HepG2 (cell line): ENCODE data around the gene SRCAP. TPM values are rescaled to one million over a fixed set of nuclear protein-coding genes. Genes with fewer than 3 reads are reported as not detected.

Source experiments
- CHCHD3 ChIP-seq: sonication (generic); formaldehyde crosslinking; IDR thresholded peaks from 2 replicates; pipeline ENCODE4 v1.8.0; 2022; ENCODE audit warnings: mild to moderate bottlenecking, missing genetic modification reagents, moderate library complexity
- GABPA ChIP-seq, 2 experiments: IDR thresholded peaks; 2 replicates each; pipeline ENCODE4 v1.6.1; 2011 to 2016; ENCODE audit warnings: low read depth in 2 of 2, low read length in 1 of 2, missing biosample characterization in 1 of 2, missing genetic modification characterization in 1 of 2
- HNRNPLL ChIP-seq: fragments of 200-400 bp; formaldehyde crosslinking; IDR thresholded peaks from 2 replicates; pipeline ENCODE4 v1.6.1; 2017; ENCODE audit warnings: mild to moderate bottlenecking, low read depth, low read length; ENCODE audit not compliant: poor library complexity, severe bottlenecking
- KAT8 ChIP-seq: IDR thresholded peaks from 2 replicates; pipeline ENCODE4 v1.6.1; 2016; ENCODE audit warnings: missing genetic modification reagents, missing compliant biosample characterization
- MAF1 ChIP-seq: sonication (generic); formaldehyde crosslinking; IDR thresholded peaks from 2 replicates; pipeline ENCODE4 v1.5.0; 2020; ENCODE audit warnings: missing genetic modification reagents, borderline replicate concordance
- MXI1 ChIP-seq: IDR thresholded peaks from 3 replicates; pipeline ENCODE4 v1.6.1; 2012; ENCODE audit warnings: low read depth, low read length, inconsistent platforms, borderline replicate concordance
- REXO4 ChIP-seq: sonication (generic); formaldehyde crosslinking; IDR thresholded peaks from 2 replicates; pipeline ENCODE4 v1.8.0; 2022; ENCODE audit warnings: missing genetic modification reagents, mild to moderate bottlenecking, borderline replicate concordance
- ZFP90 ChIP-seq: sonication (generic); formaldehyde crosslinking; IDR thresholded peaks from 2 replicates; pipeline ENCODE4 v1.8.0; 2022; ENCODE audit warnings: missing genetic modification reagents, mild to moderate bottlenecking, inconsistent platforms, borderline replicate concordance
- ZKSCAN8 ChIP-seq: IDR thresholded peaks from 2 replicates; pipeline ENCODE4 v1.6.1; 2016; ENCODE audit warnings: borderline replicate concordance, missing genetic modification reagents, missing compliant biosample characterization
- ZNF343 ChIP-seq: sonication (generic); formaldehyde crosslinking; IDR thresholded peaks from 2 replicates; pipeline ENCODE4 v1.4.0; 2020; ENCODE audit warnings: mild to moderate bottlenecking, missing genetic modification reagents
- ZNF431 ChIP-seq: sonication (generic); formaldehyde crosslinking; IDR thresholded peaks from 2 replicates; pipeline ENCODE4 v1.9.0; 2022; ENCODE audit warnings: missing genetic modification reagents, low read depth, mild to moderate bottlenecking, borderline replicate concordance
- ZNF589 ChIP-seq: sonication (generic); formaldehyde crosslinking; conservative IDR thresholded peaks from 2 replicates; pipeline ENCODE4 v1.8.0; 2022; ENCODE audit warnings: mild to moderate bottlenecking, moderate library complexity, missing genetic modification reagents
- ZNF746 ChIP-seq: sonication (generic); formaldehyde crosslinking; IDR thresholded peaks from 2 replicates; pipeline ENCODE4 v1.8.0; 2022; ENCODE audit warnings: mild to moderate bottlenecking, missing genetic modification reagents
- polyA plus RNA-seq, 8 experiments: library from polyadenylated mRNA; depleted of rRNA in 3 of 8; stranded (reverse) in 7 of 8; unstranded in 1 of 8; fragments of >200 nt; fragmentation: Illumina TruSeq in 4 of 8; extraction: Trizol in 4 of 8; gene quantifications; 2 replicates each; pipeline versions ENCODE4 v1.2.1 to v1.2.3, GENCODE V29; 2011 to 2016; ENCODE audit warnings: low read depth in 4 of 8, missing spikeins in 1 of 8, mixed read lengths in 1 of 8; ENCODE audit not compliant: insufficient read depth in 1 of 8
- total RNA-seq, 5 experiments: library from RNA; depleted of rRNA; stranded (reverse); fragments of >200 nt; fragmentation: Illumina TruSeq; extraction: Trizol; gene quantifications; 2 replicates each; pipeline ENCODE4 v1.2.3, GENCODE V29; 2016; ENCODE audit warnings: low read depth in 1 of 5
- TF ChIP-seq, protein P1 (sequence below): sonication (generic); formaldehyde crosslinking; conservative IDR thresholded peaks from 2 replicates; pipeline ENCODE4 v1.8.1; 2023; ENCODE audit warnings: missing genetic modification reagents
- TF ChIP-seq, protein P2 (sequence below): IDR thresholded peaks from 2 replicates; pipeline ENCODE4 v1.6.1; 2016
- TF ChIP-seq, protein P3 (sequence below): IDR thresholded peaks from 2 replicates; pipeline ENCODE4 v1.6.1; 2016; ENCODE audit warnings: low read depth
- TF ChIP-seq, protein P4 (sequence below): sonication (generic); formaldehyde crosslinking; conservative IDR thresholded peaks from 2 replicates; pipeline ENCODE4 v1.8.0; 2022; ENCODE audit warnings: mild to moderate bottlenecking, moderate library complexity, missing genetic modification reagents
- TF ChIP-seq, protein P5 (sequence below): sonication (generic); formaldehyde crosslinking; IDR thresholded peaks from 2 replicates; pipeline ENCODE4 v1.5.0; 2020; ENCODE audit warnings: missing genetic modification reagents
- TF ChIP-seq, protein P6 (sequence below): sonication (generic); formaldehyde crosslinking; IDR thresholded peaks from 2 replicates; pipeline ENCODE4 v1.4.0; 2020; ENCODE audit warnings: mild to moderate bottlenecking, missing genetic modification reagents

Gene SRCAP
- total and polyA plus RNA-seq, 2 of the 13 experiments (the other 11 are each of a cell fraction or from before 2014, with no cell fraction given) = 4.9 to 9.0 TPM

DNA sequence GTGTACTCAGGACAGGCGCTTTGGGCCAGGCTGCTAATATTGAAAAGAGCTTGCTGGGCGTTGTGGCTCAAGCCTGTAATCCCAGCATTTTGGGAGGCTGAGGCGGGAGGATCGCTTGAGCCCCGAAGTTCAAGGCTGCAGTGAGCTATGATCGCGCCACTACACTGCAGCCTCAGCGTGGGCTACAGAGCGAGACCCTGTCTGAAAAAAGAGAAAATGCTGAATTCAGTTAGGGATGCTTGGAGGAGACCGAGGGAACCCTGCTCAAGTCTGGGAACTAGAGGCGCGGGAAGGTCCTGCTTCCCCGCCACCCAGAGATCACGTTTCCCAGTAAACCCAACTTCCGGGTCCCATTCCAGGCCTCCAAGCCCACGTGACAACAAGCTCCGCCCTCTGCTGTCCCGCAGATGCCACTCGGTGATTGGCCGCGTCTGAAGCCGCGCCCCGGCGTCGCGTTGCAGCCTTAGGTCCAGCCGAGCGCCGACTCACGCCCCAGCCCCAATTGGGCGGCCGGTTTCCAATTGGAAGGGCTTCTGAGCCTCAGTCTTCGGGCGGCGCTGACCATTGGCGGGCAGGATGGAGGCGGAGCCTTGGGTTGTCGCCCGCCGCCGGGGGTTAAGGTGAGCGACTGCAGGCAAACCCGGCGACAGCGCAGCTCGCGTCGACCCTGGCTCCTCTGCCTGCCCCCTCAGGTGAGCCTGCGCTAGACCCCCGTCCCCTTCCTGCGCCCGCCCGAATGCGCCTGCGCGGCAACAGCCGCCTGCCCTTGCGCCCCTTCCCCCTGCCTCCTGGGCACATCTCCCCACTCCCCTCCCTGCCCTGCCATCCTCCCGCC lies 49.0 kb downstream of the SRCAP start, which contains the start of gene PHKG2 (continued):
- TF ChIP-seq ZKSCAN8 (CRISPR knock-in tag) (peak; percentile 46; the same call in 1 of the 2 replicates), ZNF589 (CRISPR knock-in tag) (no peak), REXO4 (CRISPR knock-in tag) (no peak), KAT8 (CRISPR knock-in tag) (peak; percentile 97), ZNF431 (CRISPR knock-in tag) (no peak), MXI1 (peak; percentile 95; the same call in 2 of the 3 replicates), MAF1 (CRISPR knock-in tag) (no peak), CHCHD3 (no peak), ZNF343 (CRISPR knock-in tag) (no peak), ZFP90 (CRISPR knock-in tag) (0 out of 2 replicates have a peak, but pooled peaks have one; percentile 62), ZNF746 (CRISPR knock-in tag) (peak; percentile 22; the same call in 1 of the 2 replicates), GABPA (IDR thresholded peaks at IDR 0.05; ENCODE audit: low read depth, low read length) (no peak), GABPA (CRISPR knock-in tag; IDR thresholded peaks at IDR 0.05; ENCODE audit: low read depth) (peak; percentile 82), HNRNPLL (peak; percentile 85)
- TF ChIP-seq, protein P1, sequence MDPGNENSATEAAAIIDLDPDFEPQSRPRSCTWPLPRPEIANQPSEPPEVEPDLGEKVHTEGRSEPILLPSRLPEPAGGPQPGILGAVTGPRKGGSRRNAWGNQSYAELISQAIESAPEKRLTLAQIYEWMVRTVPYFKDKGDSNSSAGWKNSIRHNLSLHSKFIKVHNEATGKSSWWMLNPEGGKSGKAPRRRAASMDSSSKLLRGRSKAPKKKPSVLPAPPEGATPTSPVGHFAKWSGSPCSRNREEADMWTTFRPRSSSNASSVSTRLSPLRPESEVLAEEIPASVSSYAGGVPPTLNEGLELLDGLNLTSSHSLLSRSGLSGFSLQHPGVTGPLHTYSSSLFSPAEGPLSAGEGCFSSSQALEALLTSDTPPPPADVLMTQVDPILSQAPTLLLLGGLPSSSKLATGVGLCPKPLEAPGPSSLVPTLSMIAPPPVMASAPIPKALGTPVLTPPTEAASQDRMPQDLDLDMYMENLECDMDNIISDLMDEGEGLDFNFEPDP (CRISPR knock-in tag) = no peak
- TF ChIP-seq, protein P2, sequence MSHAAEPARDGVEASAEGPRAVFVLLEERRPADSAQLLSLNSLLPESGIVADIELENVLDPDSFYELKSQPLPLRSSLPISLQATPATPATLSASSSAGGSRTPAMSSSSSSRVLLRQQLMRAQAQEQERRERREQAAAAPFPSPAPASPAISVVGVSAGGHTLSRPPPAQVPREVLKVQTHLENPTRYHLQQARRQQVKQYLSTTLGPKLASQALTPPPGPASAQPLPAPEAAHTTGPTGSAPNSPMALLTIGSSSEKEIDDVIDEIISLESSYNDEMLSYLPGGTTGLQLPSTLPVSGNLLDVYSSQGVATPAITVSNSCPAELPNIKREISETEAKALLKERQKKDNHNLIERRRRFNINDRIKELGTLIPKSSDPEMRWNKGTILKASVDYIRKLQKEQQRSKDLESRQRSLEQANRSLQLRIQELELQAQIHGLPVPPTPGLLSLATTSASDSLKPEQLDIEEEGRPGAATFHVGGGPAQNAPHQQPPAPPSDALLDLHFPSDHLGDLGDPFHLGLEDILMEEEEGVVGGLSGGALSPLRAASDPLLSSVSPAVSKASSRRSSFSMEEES (CRISPR knock-in tag) = peak; percentile 80; the same call in 1 of the 2 replicates
- TF ChIP-seq, protein P3, sequence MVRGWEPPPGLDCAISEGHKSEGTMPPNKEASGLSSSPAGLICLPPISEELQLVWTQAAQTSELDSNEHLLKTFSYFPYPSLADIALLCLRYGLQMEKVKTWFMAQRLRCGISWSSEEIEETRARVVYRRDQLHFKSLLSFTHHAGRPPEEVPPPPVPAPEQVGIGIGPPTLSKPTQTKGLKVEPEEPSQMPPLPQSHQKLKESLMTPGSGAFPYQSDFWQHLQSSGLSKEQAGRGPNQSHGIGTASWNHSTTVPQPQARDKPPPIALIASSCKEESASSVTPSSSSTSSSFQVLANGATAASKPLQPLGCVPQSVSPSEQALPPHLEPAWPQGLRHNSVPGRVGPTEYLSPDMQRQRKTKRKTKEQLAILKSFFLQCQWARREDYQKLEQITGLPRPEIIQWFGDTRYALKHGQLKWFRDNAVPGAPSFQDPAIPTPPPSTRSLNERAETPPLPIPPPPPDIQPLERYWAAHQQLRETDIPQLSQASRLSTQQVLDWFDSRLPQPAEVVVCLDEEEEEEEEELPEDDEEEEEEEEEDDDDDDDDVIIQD = peak; percentile 80
- TF ChIP-seq, protein P4, sequence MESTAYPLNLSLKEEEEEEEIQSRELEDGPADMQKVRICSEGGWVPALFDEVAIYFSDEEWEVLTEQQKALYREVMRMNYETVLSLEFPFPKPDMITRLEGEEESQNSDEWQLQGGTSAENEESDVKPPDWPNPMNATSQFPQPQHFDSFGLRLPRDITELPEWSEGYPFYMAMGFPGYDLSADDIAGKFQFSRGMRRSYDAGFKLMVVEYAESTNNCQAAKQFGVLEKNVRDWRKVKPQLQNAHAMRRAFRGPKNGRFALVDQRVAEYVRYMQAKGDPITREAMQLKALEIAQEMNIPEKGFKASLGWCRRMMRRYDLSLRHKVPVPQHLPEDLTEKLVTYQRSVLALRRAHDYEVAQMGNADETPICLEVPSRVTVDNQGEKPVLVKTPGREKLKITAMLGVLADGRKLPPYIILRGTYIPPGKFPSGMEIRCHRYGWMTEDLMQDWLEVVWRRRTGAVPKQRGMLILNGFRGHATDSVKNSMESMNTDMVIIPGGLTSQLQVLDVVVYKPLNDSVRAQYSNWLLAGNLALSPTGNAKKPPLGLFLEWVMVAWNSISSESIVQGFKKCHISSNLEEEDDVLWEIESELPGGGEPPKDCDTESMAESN (CRISPR knock-in tag) = peak; percentile 60
- TF ChIP-seq, protein P5, sequence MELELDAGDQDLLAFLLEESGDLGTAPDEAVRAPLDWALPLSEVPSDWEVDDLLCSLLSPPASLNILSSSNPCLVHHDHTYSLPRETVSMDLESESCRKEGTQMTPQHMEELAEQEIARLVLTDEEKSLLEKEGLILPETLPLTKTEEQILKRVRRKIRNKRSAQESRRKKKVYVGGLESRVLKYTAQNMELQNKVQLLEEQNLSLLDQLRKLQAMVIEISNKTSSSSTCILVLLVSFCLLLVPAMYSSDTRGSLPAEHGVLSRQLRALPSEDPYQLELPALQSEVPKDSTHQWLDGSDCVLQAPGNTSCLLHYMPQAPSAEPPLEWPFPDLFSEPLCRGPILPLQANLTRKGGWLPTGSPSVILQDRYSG = peak; percentile 78; the same call in 1 of the 2 replicates
- TF ChIP-seq, protein P6, sequence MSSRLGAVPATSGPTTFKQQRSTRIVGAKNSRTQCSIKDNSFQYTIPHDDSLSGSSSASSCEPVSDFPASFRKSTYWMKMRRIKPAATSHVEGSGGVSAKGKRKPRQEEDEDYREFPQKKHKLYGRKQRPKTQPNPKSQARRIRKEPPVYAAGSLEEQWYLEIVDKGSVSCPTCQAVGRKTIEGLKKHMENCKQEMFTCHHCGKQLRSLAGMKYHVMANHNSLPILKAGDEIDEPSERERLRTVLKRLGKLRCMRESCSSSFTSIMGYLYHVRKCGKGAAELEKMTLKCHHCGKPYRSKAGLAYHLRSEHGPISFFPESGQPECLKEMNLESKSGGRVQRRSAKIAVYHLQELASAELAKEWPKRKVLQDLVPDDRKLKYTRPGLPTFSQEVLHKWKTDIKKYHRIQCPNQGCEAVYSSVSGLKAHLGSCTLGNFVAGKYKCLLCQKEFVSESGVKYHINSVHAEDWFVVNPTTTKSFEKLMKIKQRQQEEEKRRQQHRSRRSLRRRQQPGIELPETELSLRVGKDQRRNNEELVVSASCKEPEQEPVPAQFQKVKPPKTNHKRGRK (CRISPR knock-in tag) = no peak
